Bronchial epithelial cell (primary cell): ENCODE results near the gene CDK12. TPM values are rescaled to one million over a fixed set of nuclear protein-coding genes. Genes with fewer than 3 reads are reported as not detected.
"Not testable (repeated sequence)": the region's sequence is repeated elsewhere in the genome, so short reads cannot be mapped to it uniquely, and the experiment has no call there.

Source experiments
- DNase-seq: peaks from one replicate; pipeline ENCODE4 v3.0.0-alpha.2; 2010; ENCODE audit warnings: low read depth
- FAIRE-seq: peaks from 2 replicates; lab custom pipeline; 2011; peaks lifted over from hg19 to GRCh38; lab: Jason Lieb, UNC
- H3K27me3 ChIP-seq: 2 replicates; pipeline ENCODE4 v1.5.1; 2011; ENCODE audit warnings: low read length; ENCODE audit not compliant: control insufficient read depth, insufficient read depth
- H3K36me3 ChIP-seq: 2 replicates; pipeline ENCODE4 v1.5.1; 2011; ENCODE audit warnings: low read length; ENCODE audit not compliant: control insufficient read depth, insufficient read depth
- H3K4me3 ChIP-seq: 2 replicates; pipeline ENCODE4 v1.5.1; 2011; ENCODE audit warnings: mild to moderate bottlenecking, low read depth, low read length, control low read depth
- CTCF ChIP-seq: IDR thresholded peaks from 2 replicates; pipeline ENCODE4 v1.5.1; 2011; ENCODE audit warnings: mild to moderate bottlenecking, moderate library complexity, low read length, control low read depth, inconsistent platforms; ENCODE audit not compliant: insufficient read depth, severe bottlenecking
- total RNA-seq: library from RNA; depleted of rRNA; stranded (reverse); fragments of >200 nt; gene quantifications from 2 replicates; pipeline ENCODE4 v1.2.1, GENCODE V29; 2014

Gene CDK12
- total RNA-seq = 19.7 and 24.3 TPM in 2 replicates

- Histone ChIP-seq H3K36me3 (no peaks in the 10 kb centered on the region), H3K4me3 (peak within 1 kb of the TSS; percentile 82), H3K27me3 (no peaks in the 10 kb centered on the region)
- DNase-seq (peak; percentile 95), FAIRE-seq (no peak)
- no peak for TF ChIP-seq CTCF
Measured at GRCh38 chr17:39461113-39461925, at the start of gene CDK12. TSS of gene CDK12 (plus strand) at chr17:39461486. CDS start at chr17:39462072, 586 bp downstream.

GRCh38 chr17:39416141-39416540, 45.1 kb upstream of the CDK12 start:
- Histone ChIP-seq H3K36me3 (peaks cover 16% of the 10 kb centered on the region), H3K27me3 (no peaks in the 10 kb centered on the region), H3K4me3 (no peak overlapping the region)
- FAIRE-seq = no peak
- DNase-seq = no peak
- no peak for TF ChIP-seq CTCF

GRCh38 chr17:39429600-39429999, 31.7 kb upstream of the CDK12 start:
- no peak for DNase-seq
- peaks cover 15% of the 10 kb centered on the region for H3K36me3 ChIP-seq
- no peak for FAIRE-seq
- no peak overlapping the region for H3K4me3 ChIP-seq
- no peak for TF ChIP-seq CTCF
- no peaks in the 10 kb centered on the region for H3K27me3 ChIP-seq

GRCh38 chr17:39439868-39440267, 21.4 kb upstream of the CDK12 start:
- FAIRE-seq, H3K36me3 ChIP-seq, H3K27me3 ChIP-seq, H3K4me3 ChIP-seq, DNase-seq: not testable (repeated sequence)

GRCh38 chr17:39443326-39443725, 18.0 kb upstream of the CDK12 start:
- Histone ChIP-seq H3K4me3 (no peak overlapping the region), H3K36me3 (peaks cover 13% of the 10 kb centered on the region), H3K27me3 (no peaks in the 10 kb centered on the region)
- no peak for FAIRE-seq
- TF ChIP-seq CTCF = no peak
- no peak for DNase-seq

GRCh38 chr17:39447561-39447960, 13.7 kb upstream of the CDK12 start:
- FAIRE-seq (no peak), DNase-seq (no peak)
- Histone ChIP-seq H3K4me3 (no peak overlapping the region), H3K27me3 (no peaks in the 10 kb centered on the region), H3K36me3 (peaks cover 8% of the 10 kb centered on the region)
- no peak for TF ChIP-seq CTCF
